ENCODE results near the gene SECTM1. TPM values are rescaled to one million over a fixed set of nuclear protein-coding genes. Genes with fewer than 3 reads are reported as not detected.

The SECTM1 gene
- total and polyA plus RNA-seq, 9 of the 15 experiments (the other 6 are each of a cell fraction or from before 2014, with no cell fraction given): 0.11 to 0.46 (median 0.18) TPM; not detected in 6

GRCh38 chr17:82273327-82274133, 60.0 kb downstream of the SECTM1 start, which contains the start of gene CSNK1D (continued):
- no peak for TF ChIP-seq NR2C2 (CRISPR knock-in tag; IDR thresholded peaks at IDR 0.05)
- peak; percentile 19; the same call in 1 of the 2 replicates for TF ChIP-seq NR2C2 (tag; IDR thresholded peaks at IDR 0.05)
- TF ChIP-seq PHF20 (IDR thresholded peaks at IDR 0.05; ENCODE audit: partially characterized antibody): peak; percentile 78
- peak; percentile 83; the same call in 1 of the 2 replicates for TF ChIP-seq CBFB (CRISPR knock-in tag; IDR thresholded peaks at IDR 0.05)
- TF ChIP-seq RFX5 (IDR thresholded peaks at IDR 0.05; ENCODE audit: low read depth, low read length): peak; percentile 88
- peak; percentile 70 for TF ChIP-seq CTBP1 (IDR thresholded peaks at IDR 0.05; ENCODE audit: borderline replicate concordance)
- TF ChIP-seq, protein P1, sequence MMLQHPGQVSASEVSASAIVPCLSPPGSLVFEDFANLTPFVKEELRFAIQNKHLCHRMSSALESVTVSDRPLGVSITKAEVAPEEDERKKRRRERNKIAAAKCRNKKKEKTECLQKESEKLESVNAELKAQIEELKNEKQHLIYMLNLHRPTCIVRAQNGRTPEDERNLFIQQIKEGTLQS (IDR thresholded peaks at IDR 0.05): peak; percentile 89
- TF ChIP-seq, protein P1 (CRISPR knock-in tag; conservative IDR thresholded peaks at IDR 0.05): 0 out of 2 replicates have a peak, but pooled peaks have one; percentile 50
- peak; percentile 8; the same call in 1 of the 2 replicates for TF ChIP-seq CHD2 (IDR thresholded peaks at IDR 0.05; ENCODE audit: low read depth, low read length)
- TF ChIP-seq, protein P2, sequence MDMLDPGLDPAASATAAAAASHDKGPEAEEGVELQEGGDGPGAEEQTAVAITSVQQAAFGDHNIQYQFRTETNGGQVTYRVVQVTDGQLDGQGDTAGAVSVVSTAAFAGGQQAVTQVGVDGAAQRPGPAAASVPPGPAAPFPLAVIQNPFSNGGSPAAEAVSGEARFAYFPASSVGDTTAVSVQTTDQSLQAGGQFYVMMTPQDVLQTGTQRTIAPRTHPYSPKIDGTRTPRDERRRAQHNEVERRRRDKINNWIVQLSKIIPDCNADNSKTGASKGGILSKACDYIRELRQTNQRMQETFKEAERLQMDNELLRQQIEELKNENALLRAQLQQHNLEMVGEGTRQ (CRISPR knock-in tag; IDR thresholded peaks at IDR 0.05): no peak
- no peak for TF ChIP-seq XRCC3 (IDR thresholded peaks at IDR 0.05)
- TF ChIP-seq TAF1 (IDR thresholded peaks at IDR 0.05; ENCODE audit: control insufficient read depth, extremely low read depth, insufficient read depth, low read length, severe bottlenecking): peak; percentile 49
- TF ChIP-seq ZNF24 (IDR thresholded peaks at IDR 0.05): peak; percentile 9; the same call in 1 of the 2 replicates
- peak; percentile 87 for TF ChIP-seq RB1 (IDR thresholded peaks at IDR 0.05; ENCODE audit: low read depth)
- peak; percentile 88 for TF ChIP-seq CREB1 (IDR thresholded peaks at IDR 0.05)
- TF ChIP-seq CREB1 (CRISPR knock-in tag; IDR thresholded peaks at IDR 0.05): peak; percentile 93
- no peak for TF ChIP-seq ARID2 (IDR thresholded peaks at IDR 0.05)
